ENCODE measurements around the gene FBRS.
A peak's percentile ranks its signal among the peaks of the same experiment; 100 is the strongest.

DNA sequence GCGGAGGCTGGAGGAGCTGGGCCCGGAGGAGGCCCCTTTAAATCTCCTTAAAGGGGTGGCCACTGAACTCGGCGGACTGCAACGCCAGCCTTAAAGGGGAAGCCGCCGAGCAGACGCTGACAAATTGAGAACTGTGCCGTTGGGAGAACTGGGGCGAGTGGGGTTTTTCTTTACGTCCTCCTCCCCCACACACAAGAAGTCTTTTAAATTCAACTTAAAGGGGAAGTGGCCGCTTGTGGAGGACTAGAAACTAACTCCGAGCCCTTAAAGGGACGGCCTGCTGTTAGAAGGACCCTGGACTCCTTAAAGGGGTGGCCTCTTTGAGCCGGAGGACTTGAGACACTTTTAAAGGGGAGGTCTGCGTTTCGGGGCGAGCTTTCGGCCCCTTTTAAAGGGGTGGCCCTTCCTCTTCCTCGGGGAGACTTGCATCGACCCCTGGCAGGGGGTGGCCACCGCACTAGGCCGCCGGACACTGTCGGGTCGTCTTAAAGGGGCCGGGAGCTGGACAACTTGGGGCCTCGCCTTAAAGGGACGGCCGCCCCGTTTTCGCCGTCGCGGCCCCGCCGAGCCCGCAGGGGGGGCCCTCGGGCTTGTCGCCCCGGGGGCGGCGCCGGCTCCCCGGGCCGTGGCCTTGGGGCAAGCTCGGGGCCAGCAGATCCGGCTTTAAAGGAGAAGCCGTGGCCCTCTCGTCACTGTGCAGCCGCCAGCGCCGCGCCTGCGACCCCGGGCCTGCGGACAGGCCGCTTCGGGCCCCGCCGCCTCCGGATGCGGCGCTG, 688 bp downstream of the FBRS start:
- TF ChIP-seq POLR2A (IDR thresholded peaks at IDR 0.05) = no peak
- TF ChIP-seq, protein P1, sequence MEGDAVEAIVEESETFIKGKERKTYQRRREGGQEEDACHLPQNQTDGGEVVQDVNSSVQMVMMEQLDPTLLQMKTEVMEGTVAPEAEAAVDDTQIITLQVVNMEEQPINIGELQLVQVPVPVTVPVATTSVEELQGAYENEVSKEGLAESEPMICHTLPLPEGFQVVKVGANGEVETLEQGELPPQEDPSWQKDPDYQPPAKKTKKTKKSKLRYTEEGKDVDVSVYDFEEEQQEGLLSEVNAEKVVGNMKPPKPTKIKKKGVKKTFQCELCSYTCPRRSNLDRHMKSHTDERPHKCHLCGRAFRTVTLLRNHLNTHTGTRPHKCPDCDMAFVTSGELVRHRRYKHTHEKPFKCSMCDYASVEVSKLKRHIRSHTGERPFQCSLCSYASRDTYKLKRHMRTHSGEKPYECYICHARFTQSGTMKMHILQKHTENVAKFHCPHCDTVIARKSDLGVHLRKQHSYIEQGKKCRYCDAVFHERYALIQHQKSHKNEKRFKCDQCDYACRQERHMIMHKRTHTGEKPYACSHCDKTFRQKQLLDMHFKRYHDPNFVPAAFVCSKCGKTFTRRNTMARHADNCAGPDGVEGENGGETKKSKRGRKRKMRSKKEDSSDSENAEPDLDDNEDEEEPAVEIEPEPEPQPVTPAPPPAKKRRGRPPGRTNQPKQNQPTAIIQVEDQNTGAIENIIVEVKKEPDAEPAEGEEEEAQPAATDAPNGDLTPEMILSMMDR (IDR thresholded peaks at IDR 0.05 in 4 of 5, conservative IDR thresholded peaks at IDR 0.05 in 1 of 5) = peak in 2 of 5 experiments; percentile 10 to 41
